Chondrocyte (in vitro differentiated cells): ENCODE measurements around the gene PYGM. TPM values are rescaled to one million over a fixed set of nuclear protein-coding genes. Genes with fewer than 3 reads are reported as not detected.

Experiments
- DNase-seq: peaks from one replicate; pipeline ENCODE4 v3.0.0; 2021; ENCODE audit warnings: mixed read lengths, low spot score
- H3K27ac Mint-ChIP-seq: one replicate; pipeline ENCODE4 v1.8.0; 2021; ENCODE audit warnings: mild to moderate bottlenecking, moderate library complexity, mixed read lengths; ENCODE audit not compliant: unreplicated experiment
- H3K27me3 Mint-ChIP-seq: 2 replicates; pipeline ENCODE4 v1.8.0; 2021; ENCODE audit warnings: low read depth, mixed read lengths
- H3K36me3 Mint-ChIP-seq: 2 replicates; pipeline ENCODE4 v1.8.0; 2021; ENCODE audit warnings: low read depth, mixed read lengths
- H3K4me1 Mint-ChIP-seq: 2 replicates; pipeline ENCODE4 v1.8.0; 2021; ENCODE audit warnings: low read depth, mild to moderate bottlenecking, mixed read lengths
- H3K4me3 Mint-ChIP-seq: one replicate; pipeline ENCODE4 v1.8.0; 2021; ENCODE audit warnings: mild to moderate bottlenecking, moderate library complexity, mixed read lengths; ENCODE audit not compliant: unreplicated experiment
- H3K9me3 Mint-ChIP-seq: 2 replicates; pipeline ENCODE4 v1.8.0; 2021; ENCODE audit warnings: low read depth, mixed read lengths
- total RNA-seq: library from RNA; stranded (reverse); gene quantifications from 3 replicates; pipeline ENCODE4 v1.2.1, GENCODE V29; 2021
- TF ChIP-seq, protein P1 (sequence below): fragments of 200-600 bp; sonication (generic); IDR thresholded peaks from 2 replicates; pipeline ENCODE4 v1.5.0; 2021; ENCODE audit warnings: antibody characterized with exemption, mild to moderate bottlenecking, moderate library complexity

The PYGM gene
- total RNA-seq, 1 donor from 2014 or later, result 1.6 TPM

GRCh38 chr11:64742087-64742888, 17.5 kb downstream of the PYGM start:
- peak overlapping the region; percentile 41 for H3K4me3 Mint-ChIP-seq
- no peak for DNase-seq
- H3K27ac Mint-ChIP-seq, result no peak overlapping the region
- TF ChIP-seq, protein P1, sequence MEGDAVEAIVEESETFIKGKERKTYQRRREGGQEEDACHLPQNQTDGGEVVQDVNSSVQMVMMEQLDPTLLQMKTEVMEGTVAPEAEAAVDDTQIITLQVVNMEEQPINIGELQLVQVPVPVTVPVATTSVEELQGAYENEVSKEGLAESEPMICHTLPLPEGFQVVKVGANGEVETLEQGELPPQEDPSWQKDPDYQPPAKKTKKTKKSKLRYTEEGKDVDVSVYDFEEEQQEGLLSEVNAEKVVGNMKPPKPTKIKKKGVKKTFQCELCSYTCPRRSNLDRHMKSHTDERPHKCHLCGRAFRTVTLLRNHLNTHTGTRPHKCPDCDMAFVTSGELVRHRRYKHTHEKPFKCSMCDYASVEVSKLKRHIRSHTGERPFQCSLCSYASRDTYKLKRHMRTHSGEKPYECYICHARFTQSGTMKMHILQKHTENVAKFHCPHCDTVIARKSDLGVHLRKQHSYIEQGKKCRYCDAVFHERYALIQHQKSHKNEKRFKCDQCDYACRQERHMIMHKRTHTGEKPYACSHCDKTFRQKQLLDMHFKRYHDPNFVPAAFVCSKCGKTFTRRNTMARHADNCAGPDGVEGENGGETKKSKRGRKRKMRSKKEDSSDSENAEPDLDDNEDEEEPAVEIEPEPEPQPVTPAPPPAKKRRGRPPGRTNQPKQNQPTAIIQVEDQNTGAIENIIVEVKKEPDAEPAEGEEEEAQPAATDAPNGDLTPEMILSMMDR, result no peak
- no peaks in the 10 kb centered on the region for H3K27me3 Mint-ChIP-seq
- no peaks in the 10 kb centered on the region for H3K36me3 Mint-ChIP-seq
- peaks cover 14% of the 10 kb centered on the region for H3K4me1 Mint-ChIP-seq
- H3K9me3 Mint-ChIP-seq, result no peaks in the 10 kb centered on the region

DNA sequence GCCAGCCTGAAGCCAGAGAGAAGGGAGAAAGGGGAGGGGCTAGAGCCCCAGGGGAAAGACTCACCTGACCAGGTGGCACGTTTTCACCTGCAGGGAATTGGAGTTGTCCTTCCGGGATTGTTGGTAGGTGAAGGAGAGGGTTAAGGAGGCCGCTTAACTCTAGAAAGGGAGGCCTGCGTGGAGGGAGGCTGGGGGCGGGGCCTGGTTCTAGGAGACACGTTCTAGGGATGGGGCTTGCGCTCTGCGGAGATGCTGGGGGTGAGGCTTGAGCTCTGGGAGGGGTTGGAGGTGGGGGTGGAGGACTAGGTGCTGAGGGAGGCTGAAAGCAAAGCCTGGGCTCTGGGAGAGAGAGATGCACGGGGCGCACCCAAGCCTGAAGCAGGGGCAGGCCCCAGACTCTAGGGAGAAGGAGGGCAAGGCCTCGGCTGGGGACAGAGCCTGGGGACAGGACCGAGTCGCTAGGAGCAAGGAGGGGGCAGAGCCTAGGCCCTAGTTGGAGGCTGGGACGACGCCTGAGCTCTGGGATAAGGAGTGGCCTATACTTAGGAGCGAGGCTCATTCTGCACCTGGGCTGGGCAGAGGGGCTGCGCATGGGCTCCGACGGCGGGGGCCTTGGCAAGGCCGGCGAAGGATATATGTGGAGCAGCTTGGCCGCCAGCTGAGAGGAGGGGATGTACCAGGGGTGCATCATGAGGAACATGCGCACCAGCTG, 18.2 kb downstream of the PYGM start:
- Mint-ChIP-seq H3K9me3 (no peaks in the 10 kb centered on the region), H3K27me3 (no peaks in the 10 kb centered on the region), H3K4me3 (peak overlapping the region; percentile 35), H3K36me3 (peaks cover 3% of the 10 kb centered on the region), H3K4me1 (peaks cover 14% of the 10 kb centered on the region), H3K27ac (no peak overlapping the region)
- DNase-seq, result no peak
- TF ChIP-seq, protein P1, result no peak

- Mint-ChIP-seq H3K27me3 (no peaks in the 10 kb centered on the region), H3K27ac (no peak overlapping the region)
- TF ChIP-seq, protein P1, result no peak
Observed at GRCh38 chr11:64739871-64740270, 19.9 kb downstream of the PYGM start.

DNA sequence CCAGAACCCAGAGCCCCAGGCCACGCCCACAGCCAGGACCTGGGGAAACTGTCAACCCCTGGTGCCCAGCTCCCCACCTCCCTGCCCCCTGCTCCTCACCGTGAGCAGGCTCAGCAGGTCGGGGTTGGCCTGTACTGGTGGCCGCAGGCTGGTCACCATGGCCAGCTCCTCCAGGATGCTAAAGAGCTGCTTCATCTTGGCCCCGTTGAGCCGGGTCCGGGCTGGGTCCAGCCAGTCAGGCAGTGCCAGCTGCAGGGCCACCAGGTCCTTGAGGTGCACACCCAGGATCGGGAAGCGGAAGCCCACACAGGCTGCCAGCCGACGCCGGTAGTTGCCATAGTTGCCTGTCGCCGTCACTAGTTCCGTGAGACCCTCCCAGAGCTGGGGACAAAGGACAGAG, 23.1 kb downstream of the PYGM start:
- no peak for DNase-seq
- TF ChIP-seq, protein P1, result no peak
- no peaks in the 10 kb centered on the region for H3K4me1 Mint-ChIP-seq
- no peak overlapping the region for H3K4me3 Mint-ChIP-seq
- no peak overlapping the region for H3K27ac Mint-ChIP-seq
- H3K27me3 Mint-ChIP-seq, result no peaks in the 10 kb centered on the region
- no peaks in the 10 kb centered on the region for H3K9me3 Mint-ChIP-seq
- H3K36me3 Mint-ChIP-seq, result peaks cover 8% of the 10 kb centered on the region

More at GRCh38 chr11:64739871-64740270, 19.9 kb downstream of the PYGM start:
- H3K4me3 Mint-ChIP-seq, result no peak overlapping the region
- no peak for DNase-seq
- peaks cover 8% of the 10 kb centered on the region for H3K4me1 Mint-ChIP-seq
- H3K36me3 Mint-ChIP-seq, result peaks cover 3% of the 10 kb centered on the region
- H3K9me3 Mint-ChIP-seq, result no peaks in the 10 kb centered on the region

GRCh38 chr11:64735725-64736259, 24.0 kb downstream of the PYGM start:
- peaks cover 8% of the 10 kb centered on the region for H3K36me3 Mint-ChIP-seq
- peaks cover under 1% of the 10 kb centered on the region for H3K27me3 Mint-ChIP-seq
- no peaks in the 10 kb centered on the region for H3K9me3 Mint-ChIP-seq
- no peak overlapping the region for H3K27ac Mint-ChIP-seq
- no peak for DNase-seq
- TF ChIP-seq, protein P1, result no peak
- no peaks in the 10 kb centered on the region for H3K4me1 Mint-ChIP-seq
- no peak overlapping the region for H3K4me3 Mint-ChIP-seq
